ENCODE results near the gene NUS1. TPM values are rescaled to one million over a fixed set of nuclear protein-coding genes. Genes with fewer than 3 reads are reported as not detected.
"Not testable (repeated sequence)": the region's sequence is repeated elsewhere in the genome, so short reads cannot be mapped to it uniquely, and the experiment has no call there.

NUS1 gene
- total and polyA plus RNA-seq, 2 of the 4 experiments (the other 2 are of a cell fraction) = 11.8 to 19.6 TPM

DNA sequence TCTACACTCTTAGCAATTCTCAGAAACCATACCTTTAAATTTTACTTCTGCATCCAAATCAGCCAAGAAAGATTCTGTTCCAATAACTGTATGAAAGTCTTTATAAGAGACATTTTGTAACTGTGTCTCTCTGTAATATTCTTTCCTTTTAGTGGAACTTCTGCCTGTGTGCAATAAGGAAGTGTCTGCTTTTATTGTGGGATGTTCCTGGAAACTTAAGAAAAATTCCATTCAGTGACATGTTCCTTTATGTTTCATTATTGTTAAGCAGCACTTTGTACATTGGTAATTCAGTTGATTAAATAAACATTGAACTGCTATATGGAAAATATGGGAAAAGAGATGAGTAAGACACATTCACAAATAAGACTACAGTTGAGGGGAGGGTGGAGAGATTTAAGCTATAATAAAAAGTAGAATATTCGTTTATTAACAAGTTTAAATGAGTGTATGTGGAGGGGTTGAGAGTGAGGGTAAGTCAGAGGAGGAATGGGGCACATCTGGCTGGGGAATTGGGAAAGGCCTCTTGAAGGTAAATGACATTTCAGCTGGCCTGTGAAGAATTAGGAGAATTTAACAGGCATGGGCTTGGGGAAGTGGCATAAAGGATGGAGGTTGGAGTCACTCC lies 11.9 kb downstream of the NUS1 start:
- no peak overlapping the region for H2BK20ac ChIP-seq (ENCODE audit: low read depth, low read length)
- no peak overlapping the region for H2BK120ac ChIP-seq (ENCODE audit: low read depth, low read length)
- no peak overlapping the region for H3K4me3 ChIP-seq (ENCODE audit: insufficient read depth, low read depth, low read length)
- intact Hi-C loops (cut with micrococcal nuclease) (no loop called here), dilution Hi-C loops (cut with HindIII; ENCODE audit: low sequenced_read_pairs, unreplicated experiment) (no loop called here), in situ Hi-C loops (cut with MboI; ENCODE audit: low sequenced_read_pairs) (no loop called here)
- TF ChIP-seq POLR2A (IDR thresholded peaks at IDR 0.05; ENCODE audit: low read depth, low read length) (no peak), MXI1 (IDR thresholded peaks at IDR 0.05; ENCODE audit: borderline replicate concordance, low read depth, low read length) (no peak), RFX5 (IDR thresholded peaks at IDR 0.05; ENCODE audit: low read depth, low read length) (no peak), MAFK (IDR thresholded peaks at IDR 0.05; ENCODE audit: low read depth, low read length) (no peak), RCOR1 (IDR thresholded peaks at IDR 0.05; ENCODE audit: insufficient replicate concordance, low read length) (no peak), CEBPB (IDR thresholded peaks at IDR 0.05; ENCODE audit: low read depth, low read length) (no peak), NFE2L2 (IDR thresholded peaks at IDR 0.05; ENCODE audit: low read depth, low read length) (no peak)
- TF ChIP-seq, protein P1, sequence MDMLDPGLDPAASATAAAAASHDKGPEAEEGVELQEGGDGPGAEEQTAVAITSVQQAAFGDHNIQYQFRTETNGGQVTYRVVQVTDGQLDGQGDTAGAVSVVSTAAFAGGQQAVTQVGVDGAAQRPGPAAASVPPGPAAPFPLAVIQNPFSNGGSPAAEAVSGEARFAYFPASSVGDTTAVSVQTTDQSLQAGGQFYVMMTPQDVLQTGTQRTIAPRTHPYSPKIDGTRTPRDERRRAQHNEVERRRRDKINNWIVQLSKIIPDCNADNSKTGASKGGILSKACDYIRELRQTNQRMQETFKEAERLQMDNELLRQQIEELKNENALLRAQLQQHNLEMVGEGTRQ (IDR thresholded peaks at IDR 0.05; ENCODE audit: low read depth, low read length) = no peak
- H3K36me3 ChIP-seq (ENCODE audit: control insufficient read depth, insufficient read depth, low read length) = no peaks in the 10 kb centered on the region
- H3K9me3 ChIP-seq (ENCODE audit: control insufficient read depth, insufficient read depth, low read length) = no peaks in the 10 kb centered on the region
- ChIA-PET POLR2A (ENCODE audit: unreplicated experiment) (no interaction called here), CTCF (interaction anchor here (0.5 kb wide), 1 partner anchor 1437 kb away, joined by 3 read pairs; no protein-coding TSS in a partner anchor)
- H4K20me1 ChIP-seq (ENCODE audit: insufficient read depth, low read length) = peaks cover 34% of the 10 kb centered on the region
- H3K27ac ChIP-seq (ENCODE audit: insufficient read depth, low read length) = no peak overlapping the region
- H3K9me1 ChIP-seq (ENCODE audit: insufficient read depth, low read length) = peaks cover 2% of the 10 kb centered on the region; the same call in 1 of the 2 replicates
- H2BK15ac ChIP-seq (ENCODE audit: low read depth, low read length) = no peak overlapping the region
- H3K9ac ChIP-seq (ENCODE audit: low read depth, low read length) = no peak overlapping the region
- WGBS, 2 experiments (ENCODE audit: extremely low coverage in 2 of 2, insufficient read length in 1 of 2) = 100% methylated on average over 1 of the region's 1 CpG; no CpG with 5 or more reads in 1 of the 2 experiments
- no peak overlapping the region for H3K4me2 ChIP-seq (ENCODE audit: low read depth, low read length)
- BruUV-seq (replicated peaks) = no TSS peak
- no peak overlapping the region for H4K91ac ChIP-seq (ENCODE audit: insufficient read depth, low read depth, low read length)
- H3K79me1 ChIP-seq (ENCODE audit: low read depth in 1 of 2, low read length in 2 of 2) = peaks cover 3 to 28% of the 10 kb centered on the region in 2 experiments; a peak in 3 of 4 replicates
- H3K18ac ChIP-seq (ENCODE audit: low read depth, low read length) = no peak overlapping the region
- no peaks in the 10 kb centered on the region for H3K27me3 ChIP-seq (ENCODE audit: control insufficient read depth, insufficient read depth, low read length)
- H2AK9ac ChIP-seq (replicated peaks; ENCODE audit: low read depth, low read length, poor library complexity) = no peak overlapping the region
- no peak overlapping the region for H4K5ac ChIP-seq (ENCODE audit: low read depth, low read length)
- H2BK5ac ChIP-seq (ENCODE audit: low read depth, low read length, poor library complexity, severe bottlenecking) = no peak overlapping the region
- no peak overlapping the region for H3K56ac ChIP-seq (ENCODE audit: extremely low read depth, insufficient read depth, low read length)
- DNase-seq (no peak), ATAC-seq (ENCODE audit: low read depth) (no peak)
- H3K14ac ChIP-seq (replicated peaks; ENCODE audit: low read depth, low read length) = no peak overlapping the region
- peaks cover 6% of the 10 kb centered on the region; the same call in 1 of the 2 replicates for H3K4me1 ChIP-seq (ENCODE audit: control insufficient read depth, insufficient read depth, low read length)
- no peak overlapping the region for H2AK5ac ChIP-seq (ENCODE audit: low read depth, low read length)
- H4K8ac ChIP-seq (ENCODE audit: low read depth in 2 of 2, low read length in 2 of 2) = no peak overlapping the region
- H2AFZ ChIP-seq (replicated peaks; ENCODE audit: low read length, poor library complexity) = no peak overlapping the region
- no peak overlapping the region for H3K4ac ChIP-seq (ENCODE audit: low read depth, low read length)
- no peak overlapping the region for H3K23ac ChIP-seq (ENCODE audit: low read depth, low read length)

DNA sequence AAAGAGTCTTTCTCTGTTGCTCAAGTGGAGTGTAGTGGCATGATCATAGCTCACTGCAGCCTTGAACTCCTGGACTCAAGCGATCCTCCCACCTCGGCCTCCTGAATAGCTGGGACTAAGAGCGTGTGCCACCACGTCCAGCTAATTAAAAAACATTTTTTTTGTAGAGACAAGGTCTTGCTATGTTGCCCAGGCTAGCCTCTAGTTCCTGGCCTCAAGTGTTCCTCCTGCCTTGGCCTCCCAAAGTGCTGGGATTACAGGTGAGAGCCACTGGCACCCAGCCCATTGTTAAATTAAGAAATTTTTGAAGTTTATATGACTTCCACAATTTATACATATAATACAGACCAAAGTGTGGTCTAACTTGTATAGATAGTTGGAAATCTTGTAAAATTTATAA lies 14.3 kb downstream of the NUS1 start:
- dilution Hi-C loops (cut with HindIII; ENCODE audit: low sequenced_read_pairs, unreplicated experiment); H2BK15ac ChIP-seq (ENCODE audit: low read depth, low read length); H3K36me3 ChIP-seq (ENCODE audit: control insufficient read depth, insufficient read depth, low read length); H3K9me1 ChIP-seq (ENCODE audit: insufficient read depth, low read length); H3K9me3 ChIP-seq (ENCODE audit: control insufficient read depth, insufficient read depth, low read length); H3K23ac ChIP-seq (ENCODE audit: low read depth, low read length); BruUV-seq (replicated peaks); H4K91ac ChIP-seq (ENCODE audit: insufficient read depth, low read depth, low read length); ATAC-seq (ENCODE audit: low read depth); H3K18ac ChIP-seq (ENCODE audit: low read depth, low read length); H2BK120ac ChIP-seq (ENCODE audit: low read depth, low read length); H3K4me3 ChIP-seq (ENCODE audit: insufficient read depth, low read depth, low read length); H4K8ac ChIP-seq (ENCODE audit: low read depth in 2 of 2, low read length in 2 of 2); H3K56ac ChIP-seq (ENCODE audit: extremely low read depth, insufficient read depth, low read length); H2AFZ ChIP-seq (replicated peaks; ENCODE audit: low read length, poor library complexity); H2AK5ac ChIP-seq (ENCODE audit: low read depth, low read length); H3K4me1 ChIP-seq (ENCODE audit: control insufficient read depth, insufficient read depth, low read length); H3K9ac ChIP-seq (ENCODE audit: low read depth, low read length); H2AK9ac ChIP-seq (replicated peaks; ENCODE audit: low read depth, low read length, poor library complexity); intact Hi-C loops (cut with micrococcal nuclease); in situ Hi-C loops (cut with MboI; ENCODE audit: low sequenced_read_pairs); H2BK20ac ChIP-seq (ENCODE audit: low read depth, low read length); H3K27me3 ChIP-seq (ENCODE audit: control insufficient read depth, insufficient read depth, low read length); H3K4me2 ChIP-seq (ENCODE audit: low read depth, low read length); H3K14ac ChIP-seq (replicated peaks; ENCODE audit: low read depth, low read length); H2BK5ac ChIP-seq (ENCODE audit: low read depth, low read length, poor library complexity, severe bottlenecking); DNase-seq; H4K5ac ChIP-seq (ENCODE audit: low read depth, low read length); H3K4ac ChIP-seq (ENCODE audit: low read depth, low read length); CTCF ChIA-PET; H3K27ac ChIP-seq (ENCODE audit: insufficient read depth, low read length); POLR2A ChIA-PET (ENCODE audit: unreplicated experiment): not testable (repeated sequence)
- Histone ChIP-seq H3K79me1 (ENCODE audit: low read depth in 1 of 2, low read length in 2 of 2) (peaks cover 3 to 17% of the 10 kb centered on the region in 2 experiments; a peak in 3 of 4 replicates), H4K20me1 (ENCODE audit: insufficient read depth, low read length) (peaks cover 19% of the 10 kb centered on the region)
- WGBS, 2 experiments (ENCODE audit: extremely low coverage in 2 of 2, insufficient read length in 1 of 2) = no CpG with 5 or more reads among the region's 4 CpGs

Data from IMR-90 (cell line).